Ramos (cell line): ENCODE data around the gene CENPP.

Experiments
- in situ Hi-C: fragments of 300-500 bp; cut with MboI; formaldehyde crosslinking; loops from one replicate; pipeline ENCODE4 v1.14.3; 2022; ENCODE audit warnings: low sequenced_read_pairs; ENCODE audit not compliant: unreplicated experiment

Gene CENPP

GRCh38 chr9:92325269-92325990 is at the start of gene CENPP, which contains the start of gene NOL8:
TSS of gene CENPP (plus strand) at chr9:92325953.
TSS of gene NOL8 (minus strand) at chr9:92325350. CDS start at chr9:92324161, 1,189 bp downstream.
- in situ Hi-C loops = loop anchor here (5.0 kb wide), 1 partner anchor 33 kb away; the partner anchor contains the start of gene IARS1

DNA sequence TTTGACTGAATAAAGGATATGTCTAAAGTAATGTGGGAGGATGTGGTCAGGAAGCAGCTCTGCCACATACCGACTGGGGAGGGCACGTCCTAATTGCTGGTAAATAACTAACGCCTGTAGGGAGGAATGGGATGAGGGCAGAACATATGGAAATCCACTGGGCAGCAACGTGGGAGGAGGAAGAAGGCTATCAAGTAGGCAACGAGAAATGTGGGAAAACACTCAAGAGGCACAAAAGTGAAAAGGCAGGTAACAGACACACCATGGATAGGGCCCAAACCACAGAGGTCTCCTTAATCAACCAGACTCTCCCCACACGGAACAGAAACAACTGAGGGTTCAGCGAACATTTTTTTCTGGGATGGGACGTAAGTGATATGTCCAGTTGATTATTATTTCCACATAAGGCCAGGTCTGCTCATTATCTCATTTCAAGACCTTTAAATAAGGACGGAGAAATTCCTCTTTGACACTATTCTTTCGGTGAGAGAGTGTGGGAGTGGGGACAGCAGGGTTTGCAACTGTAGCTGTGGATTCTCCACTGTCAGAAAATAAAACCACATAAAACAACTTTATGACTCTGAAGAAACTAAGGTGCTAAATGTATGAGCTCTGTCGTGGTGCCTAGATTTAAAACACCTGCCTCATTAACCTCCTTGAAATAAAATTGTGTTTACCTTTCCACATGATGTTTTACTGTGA is 49.3 kb upstream of the CENPP start:
- in situ Hi-C loops = no loop called here

DNA sequence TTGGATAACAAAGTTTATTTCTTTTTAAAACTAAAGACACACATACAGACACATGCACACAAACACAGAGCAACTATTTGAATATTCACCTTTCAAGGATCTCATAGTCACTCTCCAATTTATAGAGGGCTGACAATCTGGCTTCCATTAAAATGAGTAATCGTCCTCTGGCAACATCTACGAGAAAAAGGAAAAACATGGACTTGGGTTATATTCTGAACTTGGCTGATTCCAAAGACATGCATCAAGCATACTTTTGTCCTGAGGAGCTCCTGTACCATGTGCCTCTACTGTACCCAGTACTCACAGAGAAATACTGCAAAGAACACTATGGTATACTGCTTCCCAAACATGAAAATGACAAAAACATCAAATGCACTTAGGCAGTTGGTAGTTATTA is 47.6 kb upstream of the CENPP start:
- in situ Hi-C loops = no loop called here

- in situ Hi-C loops = no loop called here
Observed at GRCh38 chr9:92279302-92279701, 46.5 kb upstream of the CENPP start.

DNA sequence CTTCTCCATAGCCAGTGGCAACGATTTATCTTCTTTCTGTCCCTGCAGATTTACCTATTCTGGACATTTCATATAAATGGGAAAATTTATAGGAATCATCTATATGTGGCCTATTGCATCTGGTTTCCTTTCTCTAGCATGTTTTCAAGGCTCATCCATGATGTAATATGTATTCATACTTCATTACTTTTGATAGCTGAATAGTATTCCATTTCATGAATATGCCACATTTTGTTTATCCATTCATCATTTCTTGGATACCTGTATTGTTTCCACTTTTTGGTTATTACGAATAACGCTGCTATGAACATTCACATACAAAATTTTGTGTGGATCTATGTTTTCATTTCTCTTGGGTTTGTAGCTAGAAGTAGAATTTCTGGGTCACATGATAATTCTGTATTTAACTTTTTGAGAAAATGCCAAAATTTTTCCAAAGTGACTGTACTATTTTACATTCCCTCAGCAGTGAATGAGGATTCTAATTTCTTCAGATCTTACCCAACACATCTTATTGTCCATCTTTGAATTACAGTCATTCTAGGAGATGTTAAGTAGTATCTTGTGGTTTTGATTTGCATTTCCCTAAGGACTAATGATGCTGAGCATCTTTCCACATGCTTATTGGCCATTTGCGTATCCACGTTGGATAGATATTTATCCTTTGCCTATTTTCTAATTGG is 35.9 kb upstream of the CENPP start:
- in situ Hi-C loops = loop anchor here (5.0 kb wide), 1 partner anchor 37 kb away; the partner anchor contains the start of genes CENPP and NOL8

GRCh38 chr9:92290785-92291429 is 34.8 kb upstream of the CENPP start:
- in situ Hi-C loops = loop anchor here (5.0 kb wide), 1 partner anchor 36 kb away; the partner anchor contains the start of genes CENPP and NOL8

GRCh38 chr9:92291577-92291976 is 34.2 kb upstream of the CENPP start:
- in situ Hi-C loops = loop anchor here (5.0 kb wide), 1 partner anchor 36 kb away; the partner anchor contains the start of genes CENPP and NOL8

DNA sequence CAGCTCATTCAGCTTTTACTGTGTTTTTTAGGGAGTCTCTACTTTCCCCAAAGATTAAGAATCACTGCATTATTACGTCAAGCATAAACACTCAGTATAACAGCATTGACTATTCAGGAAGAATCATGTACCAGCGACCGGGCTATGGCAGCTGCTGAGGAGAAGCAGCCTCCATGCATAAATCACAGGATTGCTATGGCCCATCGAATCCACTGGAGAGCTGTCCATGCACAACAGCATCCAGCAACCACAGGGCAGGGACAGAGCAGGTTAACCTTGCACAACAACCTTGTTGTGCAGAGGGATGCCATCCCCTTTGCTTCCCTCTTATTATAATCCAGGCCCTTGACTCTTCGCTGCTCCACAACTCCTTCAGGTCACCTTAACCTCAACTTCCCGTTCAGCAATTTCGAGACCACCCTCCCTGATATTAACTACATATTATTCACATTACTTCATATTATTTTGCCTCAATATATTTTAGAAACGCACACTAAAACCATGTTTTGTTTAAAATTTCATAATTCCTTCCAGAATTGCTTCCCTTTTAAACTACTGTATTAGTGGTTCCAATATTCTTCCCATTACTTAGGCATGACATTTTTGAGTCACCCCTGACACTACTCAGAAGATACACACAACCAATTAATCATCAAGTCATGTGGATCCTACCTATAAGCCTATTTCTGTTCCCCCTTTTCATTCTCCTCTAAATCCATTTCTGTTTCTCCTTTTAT is 33.2 kb upstream of the CENPP start:
- in situ Hi-C loops = loop anchor here (5.0 kb wide), 1 partner anchor 35 kb away; the partner anchor contains the start of genes CENPP and NOL8

DNA sequence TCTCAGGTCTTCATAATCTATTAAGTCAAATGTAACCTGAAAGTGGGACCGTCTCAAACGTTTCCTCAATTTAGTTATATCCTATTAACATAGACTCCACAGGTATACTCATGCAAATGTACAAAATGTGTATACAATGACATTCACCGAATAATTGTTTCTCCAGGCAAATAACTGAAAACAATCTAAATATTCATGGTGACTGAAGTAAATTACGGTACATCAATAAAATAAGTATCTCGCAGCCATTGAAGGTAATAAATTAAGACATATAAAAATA is 32.7 kb upstream of the CENPP start:
- in situ Hi-C loops = loop anchor here (5.0 kb wide), 1 partner anchor 34 kb away; the partner anchor contains the start of genes CENPP and NOL8

GRCh38 chr9:92293452-92294296 is 32.1 kb upstream of the CENPP start, which contains the start of gene IARS1:
TSS of gene IARS1 (minus strand) at chr9:92293697. CDS start at chr9:92289419, 4,278 bp downstream.
- in situ Hi-C loops = loop anchor here (5.0 kb wide), 1 partner anchor 34 kb away; the partner anchor contains the start of genes CENPP and NOL8

DNA sequence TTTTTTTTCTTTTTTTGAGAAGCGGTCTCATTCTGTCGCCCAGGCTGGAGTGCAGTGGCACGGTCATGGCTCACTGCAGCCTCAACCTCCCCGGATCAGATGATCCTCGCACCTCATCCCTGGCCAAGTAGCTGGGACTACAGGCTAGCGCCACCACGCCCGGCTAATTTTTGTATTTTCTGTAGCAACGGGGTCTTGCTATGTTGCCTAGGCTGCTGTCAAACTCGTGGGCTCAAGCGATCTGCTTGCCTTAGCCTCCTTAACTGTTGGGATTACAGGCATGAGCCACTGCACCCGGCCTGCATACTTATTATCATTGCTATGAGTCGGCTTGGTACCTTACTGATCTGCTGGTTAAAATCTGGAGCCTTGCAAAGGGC is 31.5 kb upstream of the CENPP start:
- in situ Hi-C loops = loop anchor here (5.0 kb wide), 1 partner anchor 33 kb away; the partner anchor contains the start of genes CENPP and NOL8

- in situ Hi-C loops = no loop called here
Observed at GRCh38 chr9:92295240-92295790, 30.4 kb upstream of the CENPP start.

DNA sequence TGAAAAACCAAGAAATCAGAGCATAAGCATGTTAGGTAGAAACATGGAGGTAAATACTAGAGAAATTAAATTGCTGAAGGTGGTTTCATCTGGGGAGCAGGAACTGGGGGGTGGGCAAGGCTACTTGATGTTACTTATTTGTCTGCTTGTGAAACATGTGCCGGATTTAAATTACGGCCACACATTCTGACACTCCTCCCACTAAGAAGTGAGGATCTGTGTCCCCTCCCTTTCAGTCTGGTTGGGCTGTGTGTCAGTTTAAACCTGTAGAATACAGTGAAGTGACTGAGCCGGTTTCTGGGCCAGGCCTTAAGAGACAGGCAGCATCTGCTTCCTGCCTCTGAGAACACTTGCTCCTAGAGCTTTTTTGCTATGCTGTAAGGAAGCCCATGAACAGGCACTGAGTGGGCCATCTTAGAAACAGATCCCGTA is 29.9 kb upstream of the CENPP start:
- in situ Hi-C loops = no loop called here

- in situ Hi-C loops = no loop called here
Observed at GRCh38 chr9:92297611-92298010, 28.1 kb upstream of the CENPP start.

GRCh38 chr9:92298036-92298435 is 27.7 kb upstream of the CENPP start:
- in situ Hi-C loops = no loop called here

DNA sequence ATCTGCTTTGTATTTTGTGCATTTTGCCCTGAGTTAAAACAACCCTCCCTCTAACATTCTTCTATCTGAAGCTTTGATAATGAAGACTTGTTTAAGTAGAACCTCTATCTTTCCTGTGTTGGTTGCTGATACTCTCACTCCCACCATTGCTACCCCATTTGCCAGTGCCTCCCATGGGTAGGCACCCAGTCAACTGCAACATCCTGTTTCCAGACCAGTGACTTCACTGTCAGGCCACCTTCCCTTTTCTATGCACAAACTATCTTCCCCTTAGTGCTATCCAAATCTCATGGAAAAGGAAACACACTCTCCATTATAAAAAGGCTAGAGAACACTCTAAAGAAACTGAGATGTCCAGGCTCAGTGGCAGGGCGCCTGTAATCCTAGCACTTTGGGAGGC is 26.6 kb upstream of the CENPP start:
- in situ Hi-C loops = no loop called here

- in situ Hi-C loops = loop anchor here (25.0 kb wide), 1 partner anchor 336 kb away; no protein-coding TSS in a partner anchor
Observed at GRCh38 chr9:92300936-92301335, 24.8 kb upstream of the CENPP start.

- in situ Hi-C loops = loop anchor here (25.0 kb wide), 1 partner anchor 328 kb away; no protein-coding TSS in a partner anchor
Observed at GRCh38 chr9:92308893-92309292, 16.9 kb upstream of the CENPP start.
